ENCODE results near the gene DAP. TPM values are rescaled to one million over a fixed set of nuclear protein-coding genes. Genes with fewer than 3 reads are reported as not detected.

DAP gene
- total and polyA plus RNA-seq, 12 donors: 14.2 to 52.5 (median 28.0) TPM

- 80 to 82% methylated on average over 15 of the region's 15 CpGs for WGBS, 2 donors
- peaks cover 0 to 7% (median 0%) of the 10 kb centered on the region in 7 donors for H3K27me3 ChIP-seq
- H3K36me3 ChIP-seq: peaks cover 0 to 69% (median 10%) of the 10 kb centered on the region in 9 donors
- H3K9me3 ChIP-seq: peaks cover 0 to 9% (median 0%) of the 10 kb centered on the region in 11 donors
- intact Hi-C loops (cut with DNase I): loop anchor here in 1 of 10 donors (10.0 kb wide), 1 partner anchor 1545 kb away; no protein-coding TSS in a partner anchor
- H3K27ac ChIP-seq: no peak overlapping the region
- H3K4me1 ChIP-seq: peaks cover 0 to 3% (median 0%) of the 10 kb centered on the region in 9 donors
- DNase-seq: no peak
- no peak for TF ChIP-seq CTCF (IDR thresholded peaks at IDR 0.05)
- H3K4me3 ChIP-seq: no peak overlapping the region
- peak in 7 of 8 donors; percentile 29 to 74 (median 56) for ATAC-seq
Measured at GRCh38 chr5:10679336-10679988, 81.6 kb downstream of the DAP start.

DNA sequence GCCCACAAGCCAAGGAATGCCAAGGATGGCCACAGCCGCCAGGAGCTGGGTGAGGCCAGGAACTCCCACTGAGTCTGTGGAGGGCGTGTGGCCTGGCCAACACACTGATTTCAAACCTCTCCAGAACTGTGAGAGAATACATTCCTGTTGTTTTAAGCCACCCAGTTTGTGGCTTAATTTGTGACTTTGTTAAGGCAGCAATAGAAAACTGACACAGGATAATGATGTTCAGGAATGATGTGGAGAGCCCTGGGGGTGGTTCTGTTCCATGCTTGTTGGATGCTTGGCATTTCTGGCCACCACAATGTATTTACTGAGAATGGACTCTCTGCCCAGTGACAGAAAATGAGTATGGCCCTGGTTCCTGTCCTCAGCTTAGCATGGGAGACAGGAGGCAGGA lies 82.8 kb downstream of the DAP start:
- no peak for DNase-seq
- WGBS, 2 donors: 94 to 100% methylated on average over 2 of the region's 2 CpGs
- TF ChIP-seq CTCF (IDR thresholded peaks at IDR 0.05): no peak

DNA sequence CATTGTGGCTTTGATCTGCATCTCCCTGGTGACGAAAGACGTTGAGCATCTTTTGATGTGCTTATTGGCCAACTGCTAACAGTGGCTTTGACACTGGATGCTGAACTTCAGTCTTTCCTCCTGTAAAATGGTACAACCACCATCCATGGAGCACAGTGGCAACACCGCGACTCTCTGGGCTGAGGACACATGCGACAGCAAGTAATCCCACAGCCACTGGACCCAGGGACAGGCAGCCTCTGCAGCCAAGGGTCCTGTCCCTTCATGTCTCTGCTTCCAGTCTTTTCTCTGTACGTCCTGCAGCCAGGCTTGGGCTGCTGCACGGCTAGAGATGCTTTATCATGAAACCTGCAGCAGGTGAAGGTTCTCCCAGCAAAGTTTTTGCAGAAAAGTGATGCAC lies 83.5 kb downstream of the DAP start:
- 94 to 98% methylated on average over 7 of the region's 7 CpGs for WGBS, 2 donors
- peaks cover 0 to 57% (median 10%) of the 10 kb centered on the region in 9 donors for H3K36me3 ChIP-seq

More for the DNA sequence above, 82.8 kb downstream of the DAP start:
- intact Hi-C loops (cut with DNase I): loop anchor here in 1 of 10 donors (10.0 kb wide), 1 partner anchor 1543 kb away; no protein-coding TSS in a partner anchor
- peaks cover 0 to 3% (median 0%) of the 10 kb centered on the region in 9 donors for H3K4me1 ChIP-seq
- H3K4me3 ChIP-seq: no peak overlapping the region
- H3K27me3 ChIP-seq: peaks cover 0 to 13% (median 0%) of the 10 kb centered on the region in 7 donors
- no peak overlapping the region for H3K27ac ChIP-seq
- peaks cover 0 to 9% (median 0%) of the 10 kb centered on the region in 11 donors for H3K9me3 ChIP-seq
- ATAC-seq: no peak
- peaks cover 0 to 64% (median 10%) of the 10 kb centered on the region in 9 donors for H3K36me3 ChIP-seq

More for the DNA sequence above, 83.5 kb downstream of the DAP start:
- ATAC-seq (no peak), DNase-seq (no peak)
- Histone ChIP-seq H3K9me3 (peaks cover 0 to 9% (median 0%) of the 10 kb centered on the region in 11 donors), H3K27ac (no peak overlapping the region), H3K4me3 (no peak overlapping the region), H3K27me3 (peaks cover 0 to 13% (median 0%) of the 10 kb centered on the region in 7 donors), H3K4me1 (peaks cover 0 to 3% (median 0%) of the 10 kb centered on the region in 9 donors)
- intact Hi-C loops (cut with DNase I): loop anchor here in 1 of 10 donors (10.0 kb wide), 1 partner anchor 1543 kb away; no protein-coding TSS in a partner anchor
- no peak for TF ChIP-seq CTCF (IDR thresholded peaks at IDR 0.05)
